H9 (cell line): ENCODE results near the gene FEZF1. TPM values are rescaled to one million over a fixed set of nuclear protein-coding genes. Genes with fewer than 3 reads are reported as not detected.

Experiments
- DNase-seq: peaks from one replicate; pipeline ENCODE4 v3.0.0-alpha.2; 2017
- H2AFZ ChIP-seq: one replicate; pipeline ENCODE4 v1.6.1; 2013; ENCODE audit warnings: mild to moderate bottlenecking, low read length, control low read depth, moderate library complexity
- H2AK5ac ChIP-seq: 2 replicates; pipeline ENCODE4 v1.6.1; 2013; ENCODE audit warnings: low read length, control low read depth, mixed read lengths; ENCODE audit not compliant: insufficient read length
- H2BK120ac ChIP-seq: one replicate; pipeline ENCODE4 v1.6.1; 2013; ENCODE audit warnings: low read depth, mild to moderate bottlenecking, low read length, control low read depth, inconsistent platforms; ENCODE audit not compliant: poor library complexity, severe bottlenecking
- H2BK12ac ChIP-seq: 2 replicates; pipeline ENCODE4 v1.6.1; 2013; ENCODE audit warnings: low read length, control low read depth, mixed read lengths, low read depth; ENCODE audit not compliant: insufficient read length
- H2BK15ac ChIP-seq: 2 replicates; pipeline ENCODE4 v1.6.1; 2013; ENCODE audit warnings: low read depth, low read length, control low read depth
- H2BK20ac ChIP-seq: one replicate; pipeline ENCODE4 v1.6.1; 2013; ENCODE audit warnings: low read depth, mild to moderate bottlenecking, low read length, control low read depth, inconsistent platforms; ENCODE audit not compliant: poor library complexity, severe bottlenecking
- H2BK5ac ChIP-seq: 2 replicates; pipeline ENCODE4 v1.6.1; 2013; ENCODE audit warnings: low read length, control low read depth, mixed read lengths; ENCODE audit not compliant: insufficient read length
- H3K14ac ChIP-seq: 2 replicates; pipeline ENCODE4 v1.6.1; 2013; ENCODE audit warnings: low read length, control low read depth; ENCODE audit not compliant: insufficient read depth
- H3K18ac ChIP-seq: 2 replicates; pipeline ENCODE4 v1.6.1; 2013; ENCODE audit warnings: low read depth, mild to moderate bottlenecking, mixed read lengths, low read length, control low read depth; ENCODE audit not compliant: insufficient read length
- H3K23ac ChIP-seq: 2 replicates; pipeline ENCODE4 v1.6.1; 2013; ENCODE audit warnings: low read length, control low read depth, mixed read lengths, low read depth; ENCODE audit not compliant: insufficient read length
- H3K23me2 ChIP-seq: 2 replicates; pipeline ENCODE4 v1.6.1; 2013; ENCODE audit warnings: low read depth, mild to moderate bottlenecking, mixed read lengths, low read length, control low read depth; ENCODE audit not compliant: insufficient read length, poor library complexity, severe bottlenecking
- H3K27ac ChIP-seq: 2 replicates; pipeline ENCODE4 v1.5.1; 2013; ENCODE audit warnings: low read length, control low read depth, mixed read lengths, low read depth; ENCODE audit not compliant: insufficient read length
- H3K27me3 ChIP-seq: 2 replicates; pipeline ENCODE4 v1.6.1; 2013; ENCODE audit warnings: low read length, control low read depth, inconsistent platforms; ENCODE audit not compliant: insufficient read depth
- H3K4ac ChIP-seq: 2 replicates; pipeline ENCODE4 v1.6.1; 2013; ENCODE audit warnings: low read depth, mild to moderate bottlenecking, control low read depth, inconsistent platforms, low read length, moderate library complexity
- H3K4me1 ChIP-seq: 2 replicates; pipeline ENCODE4 v1.6.1; 2013; ENCODE audit warnings: low read length, control low read depth, inconsistent platforms; ENCODE audit not compliant: insufficient read depth
- H3K4me2 ChIP-seq: 2 replicates; pipeline ENCODE4 v1.6.1; 2013; ENCODE audit warnings: low read length, control low read depth, mixed read lengths; ENCODE audit not compliant: insufficient read length, insufficient read depth
- H3K56ac ChIP-seq: 2 replicates; pipeline ENCODE4 v1.6.1; 2013; ENCODE audit warnings: low read depth, mild to moderate bottlenecking, mixed read lengths, low read length, control low read depth; ENCODE audit not compliant: insufficient read length
- H3K79me1 ChIP-seq: 2 replicates; pipeline ENCODE4 v1.6.1; 2013; ENCODE audit warnings: low read depth, mild to moderate bottlenecking, moderate library complexity, low read length, control low read depth, inconsistent platforms; ENCODE audit not compliant: insufficient read depth, poor library complexity, severe bottlenecking
- H3K79me2 ChIP-seq: 2 replicates; pipeline ENCODE4 v1.6.1; 2013; ENCODE audit warnings: low read length, control low read depth, inconsistent platforms; ENCODE audit not compliant: insufficient read depth
- H3K9ac ChIP-seq: 2 replicates; pipeline ENCODE4 v1.6.1; 2013; ENCODE audit warnings: low read length, control low read depth, mixed read lengths; ENCODE audit not compliant: insufficient read length; ENCODE audit errors: extremely low read depth
- H3K9me3 ChIP-seq: one replicate; pipeline ENCODE4 v1.6.1; 2013; ENCODE audit warnings: low read depth, low read length, inconsistent platforms; ENCODE audit not compliant: control insufficient read depth
- H3T11ph ChIP-seq: one replicate; pipeline ENCODE4 v1.6.1; 2013; ENCODE audit warnings: mild to moderate bottlenecking, low read length, control low read depth, inconsistent platforms
- H4K20me1 ChIP-seq: one replicate; pipeline ENCODE4 v1.6.1; 2013; ENCODE audit not compliant: control insufficient read depth, insufficient read length, insufficient read depth
- H4K5ac ChIP-seq: 2 replicates; pipeline ENCODE4 v1.6.1; 2013; ENCODE audit warnings: low read depth, mild to moderate bottlenecking, mixed read lengths, low read length, control low read depth; ENCODE audit not compliant: insufficient read length
- H4K8ac ChIP-seq: replicated peaks from 2 replicates; pipeline ENCODE4 v1.6.1; 2013; ENCODE audit warnings: low read length, control low read depth, mixed read lengths, low read depth; ENCODE audit not compliant: insufficient read length
- H4K91ac ChIP-seq: 2 replicates; pipeline ENCODE4 v1.6.1; 2013; ENCODE audit warnings: low read depth, mild to moderate bottlenecking, moderate library complexity, mixed read lengths, low read length, control low read depth; ENCODE audit not compliant: insufficient read length
- H3K27ac Mint-ChIP-seq, 3 experiments: 2 replicates in 2 of 3; 3 replicates in 1 of 3; pipeline ENCODE4 v1.8.0; 2020 to 2021; ENCODE audit warnings: mixed read lengths in 3 of 3, mild to moderate bottlenecking in 1 of 3, moderate library complexity in 1 of 3
- H3K27me3 Mint-ChIP-seq: 2 replicates; pipeline ENCODE4 v1.8.0; 2021; ENCODE audit warnings: low read depth, mild to moderate bottlenecking, moderate library complexity, mixed read lengths
- H3K36me3 Mint-ChIP-seq, 3 experiments: 2 replicates in 2 of 3; 3 replicates in 1 of 3; pipeline ENCODE4 v1.8.0; 2020 to 2021; ENCODE audit warnings: low read depth in 3 of 3, mixed read lengths in 3 of 3; ENCODE audit not compliant: insufficient read depth in 1 of 3
- H3K4me1 Mint-ChIP-seq, 2 experiments: 2 replicates each; pipeline ENCODE4 v1.8.0; 2020; ENCODE audit warnings: mixed read lengths in 2 of 2
- H3K4me3 Mint-ChIP-seq, 2 experiments: 2 replicates in 1 of 2; 3 replicates in 1 of 2; pipeline ENCODE4 v1.8.0; 2020 to 2021; ENCODE audit warnings: mild to moderate bottlenecking in 2 of 2, mixed read lengths in 2 of 2, moderate library complexity in 1 of 2
- H3K9me3 Mint-ChIP-seq, 2 experiments: 2 replicates in 1 of 2; 3 replicates in 1 of 2; pipeline ENCODE4 v1.8.0; 2020; ENCODE audit warnings: mild to moderate bottlenecking in 2 of 2, mixed read lengths in 2 of 2, moderate library complexity in 1 of 2
- WGBS: extraction: QIAGEN DNeasy Blood & Tissue Kit; methylation state at CpG from one replicate; pipeline ENCODE4 v1.1.7; 2013; ENCODE audit warnings: missing lambda C conversion rate, low lambda C conversion rate, mixed read lengths; ENCODE audit not compliant: insufficient read length; ENCODE audit errors: extremely low coverage; 5-methylcytosine and 5-hydroxymethylcytosine counted together
- total RNA-seq: library from RNA; stranded (reverse); gene quantifications from 2 replicates; pipeline ENCODE4 v1.2.1, GENCODE V29; 2021
- TF ChIP-seq, protein P1 (sequence below): fragments of 200-600 bp; sonication (generic); conservative IDR thresholded peaks from 3 replicates; pipeline ENCODE4 v1.8.0; 2021; ENCODE audit warnings: antibody characterized with exemption, mild to moderate bottlenecking

FEZF1 gene
- total RNA-seq, 1 experiment from 2014 or later = 37.8 TPM

DNA sequence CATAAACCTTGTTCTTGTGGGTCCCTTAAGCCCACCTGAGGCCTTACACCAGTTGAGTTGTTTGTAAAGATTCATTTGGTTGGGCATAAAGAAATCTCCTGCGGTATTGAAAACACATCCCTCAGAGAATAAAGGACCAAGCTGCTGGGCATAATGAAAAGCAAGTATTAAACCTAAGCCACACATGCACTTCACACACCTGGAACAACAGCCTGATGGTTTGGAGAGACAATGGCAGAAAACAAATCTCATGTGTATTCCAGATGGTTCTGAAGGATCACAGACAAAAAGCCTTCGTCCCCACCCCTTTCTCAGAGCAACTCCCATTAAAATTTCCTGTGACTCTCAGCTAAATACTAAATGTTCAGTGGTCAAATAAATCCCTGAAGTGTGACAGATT is 44.2 kb downstream of the FEZF1 start:
- peaks cover 2% of the 10 kb centered on the region for H3K27me3 Mint-ChIP-seq
- no peak for DNase-seq
- Histone ChIP-seq H3K4ac (no peak overlapping the region), H3K23me2 (no peaks in the 10 kb centered on the region), H4K8ac (no peak overlapping the region), H2AFZ (no peak overlapping the region), H3K79me1 (no peaks in the 10 kb centered on the region), H4K91ac (no peak overlapping the region), H2BK5ac (no peak overlapping the region), H3K9ac (no peak overlapping the region), H3K27ac (no peak overlapping the region), H3K79me2 (no peaks in the 10 kb centered on the region), H3K18ac (no peak overlapping the region), H2BK120ac (no peak overlapping the region), H2BK20ac (no peak overlapping the region), H3K23ac (no peak overlapping the region), H3K9me3 (no peaks in the 10 kb centered on the region), H3K27me3 (no peaks in the 10 kb centered on the region), H3K56ac (no peak overlapping the region), H2BK12ac (no peak overlapping the region), H3K14ac (no peak overlapping the region), H3K4me2 (no peak overlapping the region), H2BK15ac (no peak overlapping the region), H2AK5ac (no peak overlapping the region), H4K20me1 (no peaks in the 10 kb centered on the region), H3K4me1 (peaks cover 10% of the 10 kb centered on the region; the same call in 1 of the 2 replicates), H3T11ph (no peak overlapping the region), H4K5ac (no peak overlapping the region)
- H3K4me3 Mint-ChIP-seq = 0 out of 5 replicates have a peak overlapping the region, but pooled peaks of 1 of the 2 experiments have one; percentile 3
- WGBS = no CpG with 5 or more reads among the region's 2 CpGs
- H3K4me1 Mint-ChIP-seq = peaks cover 38 to 41% of the 10 kb centered on the region in 2 experiments
- H3K36me3 Mint-ChIP-seq = no peaks in the 10 kb centered on the region; a peak in 1 of 7 replicates
- TF ChIP-seq, protein P1, sequence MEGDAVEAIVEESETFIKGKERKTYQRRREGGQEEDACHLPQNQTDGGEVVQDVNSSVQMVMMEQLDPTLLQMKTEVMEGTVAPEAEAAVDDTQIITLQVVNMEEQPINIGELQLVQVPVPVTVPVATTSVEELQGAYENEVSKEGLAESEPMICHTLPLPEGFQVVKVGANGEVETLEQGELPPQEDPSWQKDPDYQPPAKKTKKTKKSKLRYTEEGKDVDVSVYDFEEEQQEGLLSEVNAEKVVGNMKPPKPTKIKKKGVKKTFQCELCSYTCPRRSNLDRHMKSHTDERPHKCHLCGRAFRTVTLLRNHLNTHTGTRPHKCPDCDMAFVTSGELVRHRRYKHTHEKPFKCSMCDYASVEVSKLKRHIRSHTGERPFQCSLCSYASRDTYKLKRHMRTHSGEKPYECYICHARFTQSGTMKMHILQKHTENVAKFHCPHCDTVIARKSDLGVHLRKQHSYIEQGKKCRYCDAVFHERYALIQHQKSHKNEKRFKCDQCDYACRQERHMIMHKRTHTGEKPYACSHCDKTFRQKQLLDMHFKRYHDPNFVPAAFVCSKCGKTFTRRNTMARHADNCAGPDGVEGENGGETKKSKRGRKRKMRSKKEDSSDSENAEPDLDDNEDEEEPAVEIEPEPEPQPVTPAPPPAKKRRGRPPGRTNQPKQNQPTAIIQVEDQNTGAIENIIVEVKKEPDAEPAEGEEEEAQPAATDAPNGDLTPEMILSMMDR = no peak
- H3K27ac Mint-ChIP-seq = peak overlapping the region; percentile 19 to 45 (median 33); a peak in 4 of 7 replicates
- H3K9me3 Mint-ChIP-seq = peaks cover 0 to 2% of the 10 kb centered on the region in 2 experiments; a peak in 1 of 5 replicates
